Body of pancreas (tissue), 4 donors: Measurements from ENCODE around the gene ADGRV1.

Source experiments
- CTCF ChIP-seq, 7 experiments: fragments of 450-650 bp in 4 of 7; fragments of 200-600 bp in 3 of 7; sonication (generic) in 3 of 7; IDR thresholded peaks; one replicate each; pipeline ENCODE4 v1.5.1; 2016 to 2019; ENCODE audit warnings: antibody characterized with exemption in 7 of 7
- POLR2A ChIP-seq, 3 donors: fragments of 450-650 bp; IDR thresholded peaks; one replicate each; pipeline ENCODE4 v1.6.1; 2016; ENCODE audit warnings: antibody characterized with exemption in 3 of 3, mild to moderate bottlenecking in 2 of 3

- no peak for TF ChIP-seq CTCF (IDR thresholded peaks at IDR 0.05)
- no peak for TF ChIP-seq POLR2A (IDR thresholded peaks at IDR 0.05)
These were observed 587.6 kb downstream of the ADGRV1 start for GRCh38 chr5:91146230-91146629.
